GM21360 (cell line): ENCODE results near the gene RABGAP1L.
"Not testable (repeated sequence)": the region's sequence is repeated elsewhere in the genome, so short reads cannot be mapped to it uniquely, and the experiment has no call there.

ENCODE experiments used
- ATAC-seq: cut with Tn5 transposase; IDR thresholded peaks from one replicate; pipeline ENCODE4 v1.9.1; 2021; ENCODE audit warnings: mild to moderate bottlenecking, moderate library complexity; ENCODE audit not compliant: unreplicated experiment

RABGAP1L gene

DNA sequence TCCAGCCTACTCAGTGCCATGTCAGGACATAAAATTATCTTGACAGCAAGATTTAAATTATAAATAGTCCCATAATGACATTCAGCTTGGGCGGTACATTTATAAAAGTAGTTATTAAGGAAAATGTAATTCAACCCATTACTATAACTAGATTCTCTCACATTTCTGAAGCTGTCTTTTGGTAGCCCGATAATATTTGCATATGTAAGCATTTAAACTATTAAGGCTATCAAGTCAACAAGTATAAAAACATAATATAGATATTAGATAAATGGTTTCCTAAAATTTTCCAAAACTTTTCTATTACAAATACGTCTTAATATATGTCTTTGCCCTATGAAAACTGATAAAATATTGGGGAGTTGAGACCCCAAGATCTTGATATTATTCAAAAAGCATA lies 266.8 kb downstream of the RABGAP1L start:
- no peak for ATAC-seq

GRCh38 chr1:174428033-174428432 lies 268.7 kb downstream of the RABGAP1L start:
- ATAC-seq = no peak

DNA sequence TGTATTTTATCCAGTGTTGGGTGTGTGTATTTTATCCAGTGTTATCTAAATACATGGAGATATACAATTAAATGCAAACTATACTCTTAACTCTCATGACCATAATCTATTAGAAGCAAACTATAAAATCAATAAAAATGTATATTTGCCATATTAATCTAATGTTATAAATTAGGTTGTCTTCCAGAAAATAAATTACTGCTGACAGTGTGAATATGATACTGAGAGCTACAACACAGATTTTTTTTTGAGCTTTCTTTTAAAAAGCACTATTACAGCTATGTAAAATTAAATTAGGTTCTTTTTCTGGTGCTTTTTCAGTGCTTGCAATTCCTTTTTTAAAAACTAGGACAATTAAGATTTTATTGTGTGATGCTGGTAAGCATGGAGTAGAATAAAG lies 269.4 kb downstream of the RABGAP1L start:
- ATAC-seq = no peak

GRCh38 chr1:174433451-174433850 lies 274.1 kb downstream of the RABGAP1L start:
- ATAC-seq = no peak

DNA sequence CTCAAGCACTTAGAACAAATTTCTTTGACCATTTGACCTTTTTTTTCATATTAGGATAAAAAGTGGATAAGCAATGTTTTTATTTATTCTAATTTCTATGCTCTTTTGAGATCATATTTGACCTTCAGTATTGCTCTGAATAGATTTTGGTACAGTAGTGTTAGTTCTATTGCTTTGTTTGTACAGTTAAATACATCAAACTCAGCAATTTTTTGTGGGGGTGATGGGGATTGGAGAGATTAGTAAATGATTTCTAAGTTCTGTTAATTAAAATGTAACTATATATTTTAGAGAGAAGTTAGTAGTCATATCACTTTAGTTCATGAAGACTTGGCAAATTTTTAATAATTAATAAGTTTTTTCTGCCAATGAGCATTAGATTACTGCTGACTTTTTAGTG lies 286.0 kb downstream of the RABGAP1L start:
- no peak for ATAC-seq

DNA sequence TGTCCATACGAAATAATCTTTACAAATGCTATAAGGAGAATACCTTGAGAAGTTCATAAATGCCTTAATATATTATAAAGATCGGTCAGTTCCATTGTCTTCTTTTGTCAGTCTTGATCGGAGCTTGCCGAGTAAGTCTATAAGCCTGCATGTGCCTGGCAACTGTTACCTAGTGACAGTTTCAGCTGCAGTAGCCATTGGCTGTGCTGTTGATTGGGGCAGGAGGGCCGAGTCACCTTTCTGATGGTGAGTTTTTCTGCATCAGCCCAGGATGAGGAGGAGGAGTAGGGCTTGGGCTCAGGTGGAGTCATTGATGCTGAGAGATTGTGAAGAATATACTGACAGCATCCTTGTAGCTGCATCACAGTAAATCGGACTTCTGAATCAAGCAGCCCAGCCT lies 286.5 kb downstream of the RABGAP1L start:
- no peak for ATAC-seq

- ATAC-seq = no peak
Observed at GRCh38 chr1:174447866-174448530, 288.7 kb downstream of the RABGAP1L start, which contains the start of gene GPR52. Gene GPR52, plus strand, starts transcription at chr1:174447964. Its CDS starts 148 bp downstream, at chr1:174448112.

DNA sequence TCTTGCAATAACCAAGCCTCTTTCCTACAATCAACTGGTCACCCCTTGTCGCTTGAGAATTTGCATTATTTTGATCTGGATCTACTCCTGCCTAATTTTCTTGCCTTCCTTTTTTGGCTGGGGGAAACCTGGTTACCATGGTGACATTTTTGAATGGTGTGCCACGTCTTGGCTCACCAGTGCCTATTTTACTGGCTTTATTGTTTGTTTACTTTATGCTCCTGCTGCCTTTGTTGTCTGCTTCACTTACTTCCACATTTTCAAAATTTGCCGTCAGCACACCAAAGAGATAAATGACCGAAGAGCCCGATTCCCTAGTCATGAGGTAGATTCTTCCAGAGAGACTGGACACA lies 289.2 kb downstream of the RABGAP1L start:
- no peak for ATAC-seq

- ATAC-seq = no peak
Observed at GRCh38 chr1:174448974-174449373, 289.7 kb downstream of the RABGAP1L start.

DNA sequence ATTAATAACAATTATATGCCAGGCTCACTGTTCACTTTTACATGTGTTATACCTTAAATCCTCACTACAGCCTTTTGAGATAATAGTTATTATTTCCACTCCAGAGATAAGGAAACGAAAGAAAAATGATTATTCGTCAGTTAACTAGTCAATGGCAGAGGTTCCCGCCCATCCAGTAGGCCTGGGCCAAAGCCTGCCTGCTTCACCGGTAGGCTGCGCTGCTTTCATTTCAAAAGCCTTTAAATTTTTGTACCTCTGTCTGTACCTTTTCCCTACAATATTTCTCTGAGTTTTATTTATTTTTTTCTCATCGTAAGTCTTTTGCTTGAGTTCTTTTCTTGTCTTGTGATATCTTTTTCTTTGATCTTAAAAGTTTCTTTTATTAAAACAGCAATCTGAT lies 292.1 kb downstream of the RABGAP1L start:
- ATAC-seq = no peak

- no peak for ATAC-seq
Observed at GRCh38 chr1:174465855-174466254, 306.5 kb downstream of the RABGAP1L start.

GRCh38 chr1:174466607-174467006 lies 307.3 kb downstream of the RABGAP1L start:
- ATAC-seq = no peak

DNA sequence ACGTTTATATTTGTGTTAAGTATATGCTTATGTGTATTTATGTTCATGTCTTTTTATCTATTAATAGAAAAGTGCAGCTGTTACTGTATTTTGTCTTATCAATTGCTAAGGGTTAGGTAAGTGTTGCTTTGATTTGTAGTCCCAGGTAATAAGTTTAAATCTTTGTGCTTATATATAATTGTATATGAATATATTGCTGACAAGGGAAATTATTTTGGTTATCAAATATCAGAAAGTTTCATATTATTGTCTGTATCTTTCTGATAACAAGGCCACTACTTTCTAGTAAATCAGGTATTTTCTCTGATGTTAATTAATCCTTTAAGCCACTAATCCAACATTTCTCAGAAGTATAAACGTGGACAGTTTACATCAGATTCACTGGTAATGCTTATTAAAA lies 309.7 kb downstream of the RABGAP1L start:
- ATAC-seq = no peak

- no peak for ATAC-seq
Observed at GRCh38 chr1:174469687-174470086, 310.4 kb downstream of the RABGAP1L start.

- ATAC-seq = no peak
Observed at GRCh38 chr1:174479281-174479680, 320.0 kb downstream of the RABGAP1L start.

DNA sequence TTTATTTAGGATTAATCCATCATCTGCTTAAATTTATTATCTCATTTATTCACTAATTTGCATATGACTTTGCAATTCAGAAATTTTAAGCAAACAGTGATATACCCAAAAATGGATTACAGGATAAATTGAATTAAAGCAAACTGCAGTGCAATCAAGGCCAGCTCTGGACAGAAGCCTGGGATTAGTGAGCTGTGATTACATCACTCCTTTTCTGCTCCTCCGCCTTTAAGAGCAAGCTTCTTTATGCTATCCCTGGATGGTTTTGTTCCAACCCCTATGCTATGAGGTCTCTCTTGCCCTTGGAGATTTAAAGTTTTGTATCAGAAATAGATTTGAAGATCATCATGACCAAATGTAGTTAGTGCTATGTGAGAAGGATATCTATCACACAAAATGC lies 321.0 kb downstream of the RABGAP1L start:
- no peak for ATAC-seq

- no peak for ATAC-seq
Observed at GRCh38 chr1:174491606-174492005, 332.3 kb downstream of the RABGAP1L start.

DNA sequence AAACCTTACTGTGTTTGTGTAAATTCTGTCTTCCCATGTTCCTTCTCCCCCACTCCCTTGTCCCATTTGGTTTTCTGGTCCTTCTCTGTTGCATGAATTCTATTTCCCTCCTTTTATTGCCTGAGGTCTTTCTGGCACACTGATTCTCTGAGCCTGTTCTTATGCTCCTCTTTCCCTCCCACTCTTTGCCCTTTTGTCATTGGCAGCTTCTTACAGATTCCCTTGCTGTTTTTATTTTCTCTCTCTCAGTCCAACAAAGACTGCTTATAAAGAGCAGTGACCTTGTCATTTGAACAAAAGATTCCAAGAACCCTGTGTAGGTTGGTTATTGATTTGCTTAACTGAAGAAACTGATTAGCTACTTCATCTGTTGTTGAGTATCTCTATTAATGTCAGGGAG lies 338.2 kb downstream of the RABGAP1L start:
- ATAC-seq = no peak

DNA sequence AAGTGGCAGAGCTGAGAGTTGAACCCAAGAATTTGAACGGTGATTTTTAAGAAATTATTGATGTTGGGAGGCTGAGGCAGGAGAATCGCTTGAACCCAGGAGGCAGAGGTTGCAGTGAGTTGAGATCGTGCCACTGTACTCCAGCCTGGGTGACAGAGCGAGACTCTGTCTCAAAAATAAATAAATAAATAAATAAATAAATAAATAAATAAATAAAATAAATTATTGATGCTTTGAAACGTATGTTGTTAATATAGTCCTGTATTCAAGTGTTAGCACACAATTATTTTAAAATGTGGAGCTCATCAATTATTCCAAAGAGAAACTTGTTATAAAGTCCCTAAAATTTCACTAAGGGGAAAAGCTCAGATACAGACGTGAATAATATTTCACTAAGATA lies 357.4 kb downstream of the RABGAP1L start:
- not testable (repeated sequence) for ATAC-seq

DNA sequence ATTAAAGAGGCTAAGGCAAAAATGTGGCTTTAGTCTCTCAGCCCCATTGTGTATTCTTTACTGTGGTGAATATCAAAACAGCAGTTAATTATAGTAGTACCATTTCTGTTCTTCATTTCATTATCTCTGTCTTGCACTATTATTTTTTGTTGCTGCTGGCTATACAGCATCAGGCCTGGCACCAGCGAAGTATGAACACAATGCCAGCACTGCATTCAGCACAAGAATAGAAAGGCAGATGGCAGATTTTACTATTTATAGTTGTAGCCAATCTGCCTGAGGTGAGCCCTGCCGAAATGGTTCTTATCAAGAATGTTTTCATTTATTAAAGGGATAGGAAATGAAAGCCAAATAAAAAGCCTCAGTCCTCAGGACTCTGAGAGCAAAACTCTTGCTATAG lies 360.5 kb downstream of the RABGAP1L start:
- ATAC-seq = no peak

DNA sequence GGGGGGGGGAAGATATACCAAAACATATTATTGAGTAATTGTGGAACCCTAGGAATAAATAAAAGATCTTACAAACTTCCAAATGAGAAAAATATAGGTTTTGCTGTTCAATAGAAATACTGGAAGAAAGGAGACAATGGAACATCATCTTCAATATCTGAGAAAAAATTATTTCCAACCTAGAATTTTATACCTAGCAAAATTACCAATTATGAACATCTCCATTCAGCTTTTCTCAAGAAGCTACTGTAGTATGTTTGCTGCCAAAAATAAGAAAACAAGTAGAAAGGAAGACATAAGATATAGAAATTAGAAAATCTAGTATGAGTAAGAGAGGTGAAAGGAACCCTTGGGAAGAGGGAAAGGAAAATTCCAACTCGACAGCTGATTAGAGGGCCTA lies 372.4 kb downstream of the RABGAP1L start:
- ATAC-seq = no peak

DNA sequence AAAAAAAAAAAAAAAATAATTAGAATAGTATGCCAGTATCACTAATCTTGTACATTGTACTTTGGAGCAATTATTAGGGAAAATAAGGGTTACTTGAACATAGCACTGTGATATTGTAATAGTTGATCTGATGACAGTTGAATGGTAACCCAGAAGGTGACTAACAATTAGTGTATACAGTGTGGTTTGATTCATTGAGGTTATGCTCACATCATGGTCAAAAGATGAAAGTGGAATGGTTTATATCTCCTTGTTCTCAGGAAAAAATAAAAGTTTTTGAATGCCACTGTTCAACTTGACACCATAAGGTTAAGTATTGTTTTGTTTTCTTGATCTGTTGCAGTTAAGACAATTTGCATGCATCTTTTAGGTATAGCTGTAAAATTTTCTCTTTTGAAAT lies 375.5 kb downstream of the RABGAP1L start:
- no peak for ATAC-seq

DNA sequence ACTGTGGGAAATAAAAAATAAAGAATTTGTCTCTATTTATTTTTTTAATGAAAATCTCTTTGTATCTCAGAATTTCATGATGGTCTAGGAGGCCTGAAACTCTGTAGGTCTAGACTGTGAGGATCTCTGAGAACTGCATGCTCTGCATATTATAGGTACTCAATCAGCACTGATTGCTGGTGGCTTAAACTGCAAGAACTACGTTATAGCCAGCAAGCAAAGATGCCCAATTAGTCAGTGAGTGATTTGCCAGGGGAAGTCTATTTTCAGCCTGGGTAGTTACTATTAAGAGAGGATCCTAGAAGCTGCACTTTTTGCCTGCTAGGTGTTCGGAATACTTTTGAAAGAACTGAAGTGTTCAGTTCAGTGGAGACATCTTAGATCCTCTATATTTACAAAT lies 375.9 kb downstream of the RABGAP1L start:
- no peak for ATAC-seq
